ENCODE data around the gene IRAK2.
"Not testable (repeated sequence)": the region's sequence is repeated elsewhere in the genome, so short reads cannot be mapped to it uniquely, and the experiment has no call there.

DNA sequence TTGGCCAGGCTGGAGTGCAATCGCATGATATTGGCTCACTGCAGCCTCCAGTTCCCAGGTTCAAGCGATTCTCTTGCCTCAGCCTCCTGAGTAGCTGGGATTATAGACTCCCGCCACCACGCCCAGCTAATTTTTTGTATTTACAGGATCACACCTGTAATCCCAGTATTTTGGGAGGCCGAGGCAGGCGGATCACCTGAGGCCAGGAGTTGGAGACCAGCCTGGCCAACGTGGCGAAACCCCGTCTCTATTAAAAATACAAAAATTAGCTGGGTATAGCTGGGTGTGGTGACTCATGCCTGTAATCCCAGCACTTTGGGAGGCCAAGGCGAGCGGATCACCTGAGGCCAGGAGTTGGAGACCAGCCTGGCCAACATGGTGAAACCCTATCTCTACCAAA lies 107.8 kb downstream of the IRAK2 start:
- not testable (repeated sequence) for TF ChIP-seq EZH2 (IDR thresholded peaks at IDR 0.05; ENCODE audit: insufficient read depth, poor library complexity, severe bottlenecking); EZH2phosphoT487 (IDR thresholded peaks at IDR 0.05; ENCODE audit: insufficient read depth, low read depth)
